ENCODE results near the gene TCEANC2.

Gene TCEANC2

GRCh38 chr1:54114001-54114400 is 60.6 kb downstream of the TCEANC2 start:
- no peak for TF ChIP-seq CTCF (conservative IDR thresholded peaks at IDR 0.05; ENCODE audit: control insufficient read depth, insufficient read depth, low read depth, low read length)
- DNase-seq (ENCODE audit: low read depth) = no peak
- no peak overlapping the region for H3K4me3 ChIP-seq (ENCODE audit: control insufficient read depth, low read depth, low read length)

GRCh38 chr1:54114955-54115354 is 61.5 kb downstream of the TCEANC2 start:
- DNase-seq (ENCODE audit: low read depth) = no peak
- TF ChIP-seq CTCF (conservative IDR thresholded peaks at IDR 0.05; ENCODE audit: control insufficient read depth, insufficient read depth, low read depth, low read length) = no peak

GRCh38 chr1:54115520-54115919 is 62.1 kb downstream of the TCEANC2 start:
- no peak for DNase-seq (ENCODE audit: low read depth)
- no peak overlapping the region for H3K4me3 ChIP-seq (ENCODE audit: control insufficient read depth, low read depth, low read length)
- TF ChIP-seq CTCF (conservative IDR thresholded peaks at IDR 0.05; ENCODE audit: control insufficient read depth, insufficient read depth, low read depth, low read length) = no peak

More at GRCh38 chr1:54114955-54115354, 61.5 kb downstream of the TCEANC2 start:
- H3K4me3 ChIP-seq (ENCODE audit: control insufficient read depth, low read depth, low read length) = no peak overlapping the region

- TF ChIP-seq CTCF (conservative IDR thresholded peaks at IDR 0.05; ENCODE audit: control insufficient read depth, insufficient read depth, low read depth, low read length) = no peak
Observed at GRCh38 chr1:54117815-54118563, 64.6 kb downstream of the TCEANC2 start.

GRCh38 chr1:54118704-54119103 is 65.3 kb downstream of the TCEANC2 start:
- peak; percentile 74 for DNase-seq (ENCODE audit: low read depth)

More at GRCh38 chr1:54117815-54118563, 64.6 kb downstream of the TCEANC2 start:
- H3K4me3 ChIP-seq (ENCODE audit: control insufficient read depth, low read depth, low read length) = no peak overlapping the region
- peak; percentile 25 for DNase-seq (ENCODE audit: low read depth)

GRCh38 chr1:54120018-54120697 is 66.8 kb downstream of the TCEANC2 start:
- no peak overlapping the region for H3K4me3 ChIP-seq (ENCODE audit: control insufficient read depth, low read depth, low read length)
- no peak for DNase-seq (ENCODE audit: low read depth)
- no peak for TF ChIP-seq CTCF (conservative IDR thresholded peaks at IDR 0.05; ENCODE audit: control insufficient read depth, insufficient read depth, low read depth, low read length)

More at GRCh38 chr1:54118704-54119103, 65.3 kb downstream of the TCEANC2 start:
- H3K4me3 ChIP-seq (ENCODE audit: control insufficient read depth, low read depth, low read length) = no peak overlapping the region
- no peak for TF ChIP-seq CTCF (conservative IDR thresholded peaks at IDR 0.05; ENCODE audit: control insufficient read depth, insufficient read depth, low read depth, low read length)
